HG02798 (cell line): ENCODE data around the gene ROCK2.

Experiments used
- ATAC-seq: cut with Tn5 transposase; IDR thresholded peaks from one replicate; pipeline ENCODE4 v1.9.1; 2021; ENCODE audit warnings: mild to moderate bottlenecking; ENCODE audit not compliant: unreplicated experiment, poor library complexity

Gene ROCK2

GRCh38 chr2:11344342-11344955, at the start of gene ROCK2:
ROCK2 (minus strand) TSS chr2:11344636; CDS start chr2:11344136, 500 bp downstream.
- ATAC-seq: peak; percentile 75

- no peak for ATAC-seq
These were observed 49.3 kb upstream of the ROCK2 start for GRCh38 chr2:11393711-11394236.

GRCh38 chr2:11391942-11392266, 47.5 kb upstream of the ROCK2 start:
- no peak for ATAC-seq

- no peak for ATAC-seq
These were observed 45.9 kb upstream of the ROCK2 start for GRCh38 chr2:11390399-11390658.

- ATAC-seq: no peak
These were observed 45.3 kb upstream of the ROCK2 start for GRCh38 chr2:11389551-11390398.

- ATAC-seq: no peak
These were observed 44.6 kb upstream of the ROCK2 start for GRCh38 chr2:11389052-11389420.

GRCh38 chr2:11388262-11389051, 44.0 kb upstream of the ROCK2 start:
- ATAC-seq: peak; percentile 45

GRCh38 chr2:11387843-11388242, 43.4 kb upstream of the ROCK2 start:
- ATAC-seq: no peak

- ATAC-seq: no peak
These were observed 42.6 kb upstream of the ROCK2 start for GRCh38 chr2:11387100-11387390.

GRCh38 chr2:11385847-11386246, 41.4 kb upstream of the ROCK2 start:
- ATAC-seq: no peak

- no peak for ATAC-seq
These were observed 40.8 kb upstream of the ROCK2 start for GRCh38 chr2:11385216-11385615.

- ATAC-seq: no peak
These were observed 35.1 kb upstream of the ROCK2 start for GRCh38 chr2:11379558-11379957.

- ATAC-seq: peak; percentile 91
These were observed 33.6 kb upstream of the ROCK2 start for GRCh38 chr2:11377928-11378545.

- no peak for ATAC-seq
These were observed 31.6 kb upstream of the ROCK2 start for GRCh38 chr2:11376071-11376470.

GRCh38 chr2:11375689-11376027, 31.2 kb upstream of the ROCK2 start:
- ATAC-seq: no peak

- ATAC-seq: no peak
These were observed 30.7 kb upstream of the ROCK2 start for GRCh38 chr2:11375025-11375688.

- ATAC-seq: no peak
These were observed 28.7 kb upstream of the ROCK2 start for GRCh38 chr2:11373096-11373495.

- no peak for ATAC-seq
These were observed 26.9 kb upstream of the ROCK2 start for GRCh38 chr2:11371092-11371937.

GRCh38 chr2:11370377-11371091, 26.1 kb upstream of the ROCK2 start:
- no peak for ATAC-seq
